ENCODE measurements around the gene NUDT13. TPM values are rescaled to one million over a fixed set of nuclear protein-coding genes. Genes with fewer than 3 reads are reported as not detected.
A peak's percentile ranks its signal among the peaks of the same experiment; 100 is the strongest.
"Not testable (repeated sequence)": the region's sequence is repeated elsewhere in the genome, so short reads cannot be mapped to it uniquely, and the experiment has no call there.

Gene NUDT13
- total RNA-seq, 2 experiments from 2014 or later = 1.5 TPM

DNA sequence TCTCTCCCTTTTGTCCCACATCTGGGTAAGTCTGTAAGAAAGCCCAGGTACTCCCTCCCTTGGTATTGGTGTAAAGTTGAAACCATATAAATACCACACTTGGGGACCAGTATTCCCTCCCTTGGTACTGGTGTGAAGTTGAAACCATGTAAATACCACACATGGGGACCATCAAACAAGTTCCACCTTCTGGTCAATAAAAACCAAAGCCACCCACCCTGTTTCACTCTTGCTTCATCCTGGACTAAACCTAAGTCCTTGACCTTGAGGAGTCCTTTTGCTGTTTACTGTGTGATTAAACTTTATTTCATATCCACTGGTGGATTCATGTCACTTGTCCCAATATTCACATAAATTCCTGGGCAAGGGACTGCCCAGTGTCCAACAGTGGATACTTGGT, 22.0 kb upstream of the NUDT13 start:
- Mint-ChIP-seq H3K27me3 (no peaks in the 10 kb centered on the region), H3K36me3 (ENCODE audit: low read depth) (peaks cover 11% of the 10 kb centered on the region), H3K4me3 (no peak overlapping the region), H3K9me3 (no peaks in the 10 kb centered on the region), H3K4me1 (peaks cover 11% of the 10 kb centered on the region), H3K27ac (no peak overlapping the region)
- ChIA-PET POLR2A (no interaction called here), CTCF (no interaction called here)
- DNase-seq = no peak

DNA sequence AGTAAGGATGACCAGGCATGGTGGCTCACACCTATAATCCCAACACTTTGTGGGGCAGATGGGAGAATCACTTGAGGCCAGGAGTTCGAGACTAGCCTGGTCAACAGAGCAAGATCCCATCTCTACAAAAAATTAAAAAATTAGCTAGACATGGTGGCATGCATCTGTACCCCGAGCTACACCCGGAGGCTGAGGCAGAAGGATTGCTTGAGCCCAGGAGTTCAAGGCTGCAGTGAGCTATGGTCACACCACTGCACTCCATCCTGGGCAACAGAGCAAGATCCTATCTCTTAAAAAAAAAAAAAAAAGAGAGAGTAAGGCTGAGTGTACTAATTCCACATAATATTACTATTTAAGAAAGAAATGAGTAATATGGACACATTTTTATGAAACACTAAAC, 17.4 kb upstream of the NUDT13 start:
- ChIA-PET CTCF (interaction anchor here (0.8 kb wide), 1 partner anchor 9 kb away, joined by 4 read pairs; no protein-coding TSS in a partner anchor), POLR2A (no interaction called here)
- Mint-ChIP-seq H3K27me3 (no peaks in the 10 kb centered on the region), H3K27ac (no peak overlapping the region), H3K4me3 (no peak overlapping the region), H3K4me1 (peaks cover 34% of the 10 kb centered on the region), H3K9me3 (no peaks in the 10 kb centered on the region), H3K36me3 (ENCODE audit: low read depth) (peaks cover 7% of the 10 kb centered on the region)
- no peak for DNase-seq

DNA sequence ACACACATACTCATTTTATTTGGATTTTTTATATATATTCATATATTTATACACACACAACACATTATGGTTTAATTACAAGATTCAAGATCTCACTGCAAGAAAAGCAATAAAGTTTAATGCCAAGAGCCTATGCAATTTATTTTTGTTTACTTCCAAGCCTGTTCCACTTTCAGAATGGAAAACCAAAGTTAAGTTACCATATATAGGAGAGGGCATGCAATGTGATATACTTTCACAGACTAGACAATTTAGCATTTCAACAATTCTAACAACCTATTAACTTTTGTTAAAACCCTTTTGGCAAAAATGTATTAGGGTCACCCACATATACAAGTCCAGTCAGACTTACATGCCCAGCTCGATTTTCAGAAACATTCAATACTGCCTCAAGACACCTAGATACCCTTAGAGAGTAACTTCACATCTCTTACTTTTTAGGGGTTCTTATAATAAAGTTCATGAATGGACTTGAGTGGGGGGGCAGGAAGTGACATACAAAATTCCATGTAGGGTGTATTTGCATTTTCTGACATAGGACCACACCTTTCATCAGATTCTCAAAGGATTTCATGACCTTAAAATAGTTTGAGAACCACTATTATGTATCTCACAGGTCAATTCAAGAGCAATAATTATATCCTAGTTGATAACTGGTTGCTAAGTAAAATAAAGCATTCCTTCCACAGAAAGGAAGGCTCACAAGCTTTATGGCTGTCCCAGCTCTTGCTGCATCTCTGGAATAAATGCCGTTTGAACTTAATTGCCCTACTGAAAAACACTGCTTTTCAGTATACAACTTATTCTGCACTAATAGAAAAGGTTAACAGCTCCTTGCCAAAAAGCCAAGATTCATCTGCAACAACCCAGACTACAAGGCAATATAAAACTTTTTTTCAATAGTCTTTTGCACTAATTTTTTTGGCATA, 16.1 kb upstream of the NUDT13 start:
- no peak for DNase-seq
- ChIA-PET CTCF (interaction anchor here (0.6 to 1.7 kb wide), 3 partner anchors 17 to 482 kb away, joined by 3 to 5 read pairs (median 4); partner anchors contain the start of genes ECD and FAM149B1), POLR2A (interaction anchor here (0.6 kb wide), 1 partner anchor 1000 kb away, joined by 10 read pairs; no protein-coding TSS in a partner anchor)
- Mint-ChIP-seq H3K4me1 (peaks cover 35% of the 10 kb centered on the region), H3K36me3 (ENCODE audit: low read depth) (peaks cover 7% of the 10 kb centered on the region), H3K4me3 (peak overlapping the region; percentile 84), H3K27me3 (no peaks in the 10 kb centered on the region), H3K27ac (no peak overlapping the region), H3K9me3 (no peaks in the 10 kb centered on the region)

DNA sequence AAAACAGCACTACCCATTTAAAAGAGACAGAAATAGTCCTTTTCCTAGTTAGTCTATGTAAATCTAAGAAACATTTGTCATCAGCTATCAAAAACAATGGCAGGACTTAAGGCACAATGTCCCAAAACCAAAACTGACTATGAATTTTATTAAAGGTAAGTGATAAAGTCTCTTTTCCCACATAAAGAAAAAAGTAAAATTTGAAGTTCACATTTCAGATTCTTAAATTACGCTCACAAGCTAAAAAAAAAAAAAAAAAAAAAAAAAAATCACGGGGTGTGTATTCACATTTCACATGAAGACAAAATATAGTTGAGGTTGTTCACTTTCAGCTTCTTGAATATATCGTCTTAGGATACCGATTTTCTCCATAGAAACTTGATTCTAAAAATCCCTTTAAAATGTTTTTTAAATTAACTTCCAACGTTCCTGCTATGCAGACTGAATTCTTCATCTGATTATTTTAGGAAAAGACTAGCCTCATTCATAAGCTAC, 15.2 kb upstream of the NUDT13 start:
- POLR2A ChIA-PET = interaction anchor here (0.8 kb wide), 1 partner anchor 157 kb away, joined by 5 read pairs; the partner anchor contains the start of gene MRPS16
- Mint-ChIP-seq H3K36me3 (ENCODE audit: low read depth) (peaks cover 7% of the 10 kb centered on the region), H3K27ac (peak overlapping the region; percentile 95), H3K4me3 (peak overlapping the region; percentile 84), H3K27me3 (no peaks in the 10 kb centered on the region), H3K9me3 (no peaks in the 10 kb centered on the region), H3K4me1 (peaks cover 35% of the 10 kb centered on the region)
- DNase-seq = no peak
- CTCF ChIA-PET = interaction anchor here (0.7 to 2.2 kb wide), 7 partner anchors 11 to 73 kb away, joined by 3 to 18 read pairs (median 5); partner anchors contain the start of genes ECD and FAM149B1

DNA sequence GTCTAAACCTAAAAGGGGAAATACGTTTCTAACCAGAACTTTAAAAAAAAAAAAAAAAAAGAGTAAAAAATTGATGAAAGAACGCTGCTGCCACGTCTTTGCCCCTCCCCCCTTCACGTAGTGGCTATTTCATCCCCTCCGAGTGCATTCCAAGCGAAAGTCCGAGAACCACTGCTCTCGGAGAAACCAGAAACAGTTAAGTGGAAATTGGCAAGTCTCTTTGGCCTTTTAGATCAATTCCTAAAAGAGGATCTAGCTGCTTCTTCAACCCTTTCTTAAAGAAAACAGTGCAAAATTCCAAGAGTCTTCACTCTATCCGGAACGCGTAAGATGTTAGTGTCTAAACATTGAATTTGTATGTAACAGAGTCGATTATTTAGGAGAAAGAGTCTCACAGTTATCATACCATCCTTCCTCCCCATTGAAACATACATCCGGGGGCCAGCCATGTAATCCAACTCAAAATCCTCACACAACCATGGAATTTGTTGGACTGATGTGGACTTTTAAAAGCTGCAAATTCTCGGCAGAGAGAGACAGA, 14.7 kb upstream of the NUDT13 start:
- peak overlapping the region; percentile 84 for H3K4me3 Mint-ChIP-seq
- peak overlapping the region; percentile 95 for H3K27ac Mint-ChIP-seq
- DNase-seq = peak; percentile 50
- peaks cover 7% of the 10 kb centered on the region for H3K36me3 Mint-ChIP-seq (ENCODE audit: low read depth)
- H3K27me3 Mint-ChIP-seq = no peaks in the 10 kb centered on the region
- H3K9me3 Mint-ChIP-seq = no peaks in the 10 kb centered on the region
- CTCF ChIA-PET = interaction anchor here (0.7 to 2.2 kb wide), 8 partner anchors 12 to 63 kb away, joined by 3 to 18 read pairs (median 6); partner anchors contain the start of gene NUDT13
- POLR2A ChIA-PET = interaction anchor here (0.6 to 2.3 kb wide), 10 partner anchors 8 to 746 kb away, joined by 3 to 10 read pairs (median 4); partner anchors contain the start of genes DNAJC9, ECD, FAM149B1 and MRPS16
- peaks cover 35% of the 10 kb centered on the region for H3K4me1 Mint-ChIP-seq

DNA sequence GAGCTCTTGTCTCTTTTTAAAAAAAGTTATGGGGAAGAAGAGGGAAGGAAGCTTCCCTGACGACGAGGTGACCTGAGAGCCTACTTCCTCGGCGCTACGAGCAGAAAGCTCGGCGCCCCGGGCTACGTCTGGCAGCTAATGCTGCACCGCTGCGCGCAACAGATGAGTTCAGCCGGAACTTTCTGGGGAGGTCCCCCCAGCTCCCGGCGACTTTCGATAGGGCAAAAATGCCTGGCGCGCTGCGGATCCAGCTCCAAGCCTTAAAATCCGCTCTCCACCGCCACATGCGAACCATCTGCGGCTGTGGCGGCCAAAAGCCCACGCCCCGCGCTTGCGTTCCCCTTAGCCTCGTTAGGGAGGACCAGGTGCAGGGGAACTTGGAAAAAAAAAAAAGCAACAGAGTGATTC, 14.2 kb upstream of the NUDT13 start:
- POLR2A ChIA-PET = interaction anchor here (0.6 to 2.3 kb wide), 10 partner anchors 8 to 747 kb away, joined by 3 to 10 read pairs (median 4); partner anchors contain the start of genes DNAJC9, ECD, FAM149B1 and MRPS16
- Mint-ChIP-seq H3K27me3 (no peaks in the 10 kb centered on the region), H3K4me1 (peaks cover 35% of the 10 kb centered on the region), H3K36me3 (ENCODE audit: low read depth) (peaks cover 7% of the 10 kb centered on the region), H3K9me3 (no peaks in the 10 kb centered on the region), H3K4me3 (peak overlapping the region; percentile 84), H3K27ac (peak overlapping the region; percentile 95)
- CTCF ChIA-PET = interaction anchor here (1.0 to 2.2 kb wide), 7 partner anchors 12 to 63 kb away, joined by 3 to 18 read pairs (median 6); partner anchors contain the start of gene NUDT13
- peak; percentile 80 for DNase-seq

DNA sequence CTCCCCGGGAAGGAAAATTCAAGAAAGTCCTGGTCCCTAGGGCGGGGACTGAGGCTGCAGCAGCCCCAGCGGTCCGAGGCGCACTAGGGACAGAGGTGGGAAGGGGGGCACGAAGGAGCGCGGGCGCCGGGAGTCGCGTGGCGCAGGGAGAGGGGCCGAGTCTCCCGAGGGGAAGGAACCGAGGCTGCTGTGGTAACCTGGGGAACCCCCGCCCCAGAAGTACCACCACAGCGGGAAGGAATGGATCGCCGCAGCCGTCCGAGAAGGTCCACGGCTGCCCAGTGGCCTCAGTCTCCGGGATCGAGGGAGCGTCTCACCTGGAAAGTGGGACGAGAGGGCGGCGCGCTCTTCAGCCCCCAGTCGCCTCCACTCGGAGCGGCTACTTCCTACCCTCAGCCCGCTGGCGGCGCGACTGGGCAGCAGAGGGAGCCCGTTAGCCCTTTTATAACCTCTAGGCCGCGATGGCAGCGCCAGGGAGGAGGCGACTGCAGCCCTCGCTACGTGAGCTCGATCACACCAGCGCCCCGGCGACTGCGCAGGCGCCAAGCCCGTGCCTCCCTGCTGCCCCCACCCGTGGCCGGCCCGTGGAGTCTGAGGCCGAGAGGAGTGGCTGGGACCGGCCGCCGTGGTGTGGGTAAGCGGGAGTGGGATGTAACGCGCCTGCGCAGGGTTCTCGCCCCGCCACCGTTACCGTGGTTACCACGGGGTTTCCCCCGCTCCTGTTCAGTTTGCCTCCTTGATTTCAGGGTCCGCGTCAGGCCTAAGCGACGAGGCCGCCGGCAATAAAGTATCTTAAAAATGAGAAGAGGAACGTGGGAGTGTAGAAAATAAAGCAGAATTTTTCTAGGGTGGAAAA, 13.6 kb upstream of the NUDT13 start, which contains the start of gene P4HA1:
TSS of gene P4HA1 (minus strand) at position 418 of the 856 bp plus-strand sequence. CDS start 21,983 bp downstream, outside the sequence.
- ChIA-PET POLR2A (interaction anchor here (0.6 to 2.3 kb wide), 9 partner anchors 9 to 747 kb away, joined by 3 to 10 read pairs (median 5); partner anchors contain the start of genes DNAJC9, ECD, FAM149B1 and NUDT13), CTCF (interaction anchor here (0.6 to 2.2 kb wide), 14 partner anchors 11 to 258 kb away, joined by 3 to 18 read pairs (median 4); partner anchors contain the start of gene NUDT13)
- Mint-ChIP-seq H3K4me1 (peaks cover 33% of the 10 kb centered on the region), H3K27ac (peak within 1 kb of the TSS; percentile 95), H3K4me3 (peak within 1 kb of the TSS; percentile 84), H3K27me3 (no peaks in the 10 kb centered on the region), H3K36me3 (ENCODE audit: low read depth) (peaks cover 4% of the 10 kb centered on the region), H3K9me3 (no peaks in the 10 kb centered on the region)
- peak; percentile 97 for DNase-seq

DNA sequence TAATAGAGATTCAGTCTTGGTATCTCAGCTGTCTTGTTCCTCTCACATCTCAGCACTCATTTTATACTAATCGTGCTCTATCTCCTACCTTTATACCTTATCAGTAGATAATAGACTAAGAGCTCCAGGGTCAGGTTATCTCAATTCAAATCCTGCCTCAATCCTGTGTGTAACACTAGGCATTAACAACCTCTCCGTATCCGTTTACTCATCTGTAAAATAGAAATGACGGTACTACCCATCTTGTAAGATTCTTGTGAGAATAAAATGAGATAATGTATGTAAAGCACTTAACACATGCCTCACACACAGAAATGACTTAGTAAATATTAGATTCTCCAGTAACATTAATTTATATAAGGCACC, 13.0 kb upstream of the NUDT13 start:
- ChIA-PET CTCF (interaction anchor here (0.6 to 2.2 kb wide), 12 partner anchors 10 to 259 kb away, joined by 3 to 18 read pairs (median 4); partner anchors contain the start of gene NUDT13), POLR2A (interaction anchor here (0.7 to 2.3 kb wide), 3 partner anchors 13 to 150 kb away, joined by 5 to 10 read pairs (median 5); partner anchors contain the start of genes DNAJC9 and NUDT13)
- no peaks in the 10 kb centered on the region for H3K27me3 Mint-ChIP-seq

DNA sequence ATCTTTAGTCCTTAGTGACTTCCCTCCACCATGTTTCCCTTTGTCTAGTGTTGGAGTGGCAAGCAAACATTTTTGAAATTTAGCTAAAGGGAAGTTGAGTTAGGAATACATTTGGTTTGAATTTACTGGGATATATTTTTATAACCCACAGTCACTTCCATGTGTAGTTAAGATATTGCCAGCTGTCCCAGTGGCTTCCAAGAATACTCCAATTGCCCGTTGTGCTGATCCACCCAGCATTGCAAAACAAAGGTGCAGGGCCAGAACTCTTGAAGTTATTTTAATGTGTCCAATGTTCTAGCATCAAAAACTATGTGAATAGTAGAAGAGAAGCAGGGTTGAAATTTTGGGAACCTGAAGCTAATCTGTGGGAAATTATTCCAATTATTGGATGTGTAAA, 11.1 kb upstream of the NUDT13 start:
- no peak overlapping the region for H3K4me3 Mint-ChIP-seq
- ChIA-PET CTCF (interaction anchor here (2.4 kb wide), 1 partner anchor 11 kb away, joined by 9 read pairs; the partner anchor contains the start of gene NUDT13), POLR2A (interaction anchor here (0.6 kb wide), 1 partner anchor 46 kb away, joined by 4 read pairs; no protein-coding TSS in a partner anchor)
- H3K27ac Mint-ChIP-seq = no peak overlapping the region
- H3K27me3 Mint-ChIP-seq = no peaks in the 10 kb centered on the region
- H3K4me1 Mint-ChIP-seq = peaks cover 20% of the 10 kb centered on the region
- peaks cover 2% of the 10 kb centered on the region for H3K36me3 Mint-ChIP-seq (ENCODE audit: low read depth)
- H3K9me3 Mint-ChIP-seq = no peaks in the 10 kb centered on the region
- no peak for DNase-seq

More for the DNA sequence above, 13.0 kb upstream of the NUDT13 start:
- peaks cover 28% of the 10 kb centered on the region for H3K4me1 Mint-ChIP-seq
- H3K27ac Mint-ChIP-seq = peak overlapping the region; percentile 95
- H3K9me3 Mint-ChIP-seq = no peaks in the 10 kb centered on the region
- peaks cover 2% of the 10 kb centered on the region for H3K36me3 Mint-ChIP-seq (ENCODE audit: low read depth)
- H3K4me3 Mint-ChIP-seq = peak overlapping the region; percentile 84
- no peak for DNase-seq

DNA sequence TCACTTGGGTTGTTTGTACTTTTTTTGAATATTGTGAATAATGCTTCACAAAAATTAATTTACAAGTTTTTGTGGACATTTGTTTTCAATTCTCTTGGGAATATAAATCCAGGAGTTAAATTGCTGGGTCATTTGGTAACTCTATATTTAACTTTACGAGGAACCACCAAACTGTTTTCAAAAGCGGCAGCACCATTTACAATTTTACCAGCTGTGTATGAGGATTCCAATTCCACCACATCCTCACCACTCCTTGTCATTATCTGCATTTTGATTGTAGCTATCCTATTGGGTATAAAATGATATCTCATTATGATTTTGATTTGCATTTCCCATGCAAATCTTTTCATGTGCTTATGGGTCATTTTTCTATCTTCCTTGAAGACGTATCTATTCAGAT, 4.0 kb upstream of the NUDT13 start:
- peaks cover 10% of the 10 kb centered on the region for H3K9me3 Mint-ChIP-seq
- H3K27me3 Mint-ChIP-seq = no peaks in the 10 kb centered on the region
- H3K4me3 Mint-ChIP-seq = no peak overlapping the region
- CTCF ChIA-PET = interaction anchor here (1.0 kb wide), 1 partner anchor 58 kb away, joined by 3 read pairs; no protein-coding TSS in a partner anchor
- no peak for DNase-seq
- H3K27ac Mint-ChIP-seq = no peak overlapping the region
- H3K4me1 Mint-ChIP-seq = peaks cover 17% of the 10 kb centered on the region
- POLR2A ChIA-PET = no interaction called here
- H3K36me3 Mint-ChIP-seq (ENCODE audit: low read depth) = peaks cover 26% of the 10 kb centered on the region

DNA sequence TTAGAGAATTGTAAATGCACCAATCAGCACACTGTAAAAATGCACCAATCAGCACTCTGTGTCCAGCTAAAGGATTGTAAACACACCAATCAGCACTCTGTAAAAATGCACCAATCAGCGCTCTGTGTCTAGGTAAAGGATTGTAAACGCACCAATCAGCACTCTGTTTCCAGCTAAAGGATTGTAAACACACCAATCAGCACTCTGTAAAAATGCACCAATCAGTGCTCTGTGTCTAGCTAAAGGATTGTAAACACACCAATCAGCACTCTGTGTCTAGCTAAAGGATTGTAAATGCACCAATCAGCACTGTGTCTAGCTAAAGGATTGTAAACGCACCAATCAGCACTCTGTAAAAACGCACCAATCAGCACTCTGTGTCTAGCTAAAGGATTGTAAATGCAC, 1.0 kb upstream of the NUDT13 start:
- peak overlapping the region; percentile 11 for H3K27ac Mint-ChIP-seq
- DNase-seq = not testable (repeated sequence)
- CTCF ChIA-PET = interaction anchor here (1.2 to 2.2 kb wide), 5 partner anchors 9 to 36 kb away, joined by 3 to 9 read pairs (median 4); partner anchors contain the start of gene P4HA1

More for the DNA sequence above, 1.0 kb upstream of the NUDT13 start:
- POLR2A ChIA-PET, H3K4me3 Mint-ChIP-seq, H3K9me3 Mint-ChIP-seq, H3K27me3 Mint-ChIP-seq: not testable (repeated sequence)
- H3K36me3 Mint-ChIP-seq (ENCODE audit: low read depth) = peaks cover 24% of the 10 kb centered on the region
- H3K4me1 Mint-ChIP-seq = peaks cover 19% of the 10 kb centered on the region

All from activated CD4-positive, alpha-beta T cell treated with anti-CD3 and anti-CD28 coated beads, Interleukin-2, amount 10 ng/mL, durations not matched to agents 7 days and 5 days (primary cell).